ENCODE measurements around the gene LRATD1. TPM values are rescaled to one million over a fixed set of nuclear protein-coding genes. Genes with fewer than 3 reads are reported as not detected.
"Not testable (repeated sequence)": the region's sequence is repeated elsewhere in the genome, so short reads cannot be mapped to it uniquely, and the experiment has no call there.

LRATD1 gene
- total RNA-seq, 2 donors from 2014 or later: 5.7 to 14.5 TPM

DNA sequence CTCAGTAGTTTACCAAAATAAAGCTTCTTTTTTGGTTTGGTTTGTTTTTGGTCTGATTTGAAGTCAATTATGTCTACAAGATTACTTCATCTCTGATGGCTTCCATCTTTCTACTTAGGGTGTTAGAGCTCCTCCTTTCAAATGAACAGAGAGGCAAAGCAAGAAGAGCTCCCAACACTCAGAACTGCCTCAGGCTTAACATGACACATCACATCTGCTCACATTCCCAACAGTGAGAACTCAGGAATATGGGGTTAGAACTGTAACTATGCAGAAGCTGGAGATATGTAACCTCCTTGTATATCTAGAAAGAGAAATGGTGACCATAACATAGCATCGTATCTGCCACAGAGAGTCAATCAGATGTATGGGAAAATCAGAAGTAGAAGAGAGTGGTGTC, 11.4 kb upstream of the LRATD1 start:
- ATAC-seq (peak; percentile 38), DNase-seq (no peak)
- intact Hi-C loops (cut with DNase I): no loop called here
- Histone ChIP-seq H3K36me3 (replicated peaks in 1 of 2; ENCODE audit: insufficient read depth in 1 of 2, low read depth in 2 of 2) (no peaks in the 10 kb centered on the region), H3K4me1 (no peaks in the 10 kb centered on the region), H3K4me3 (no peak overlapping the region), H3K9me3 (no peaks in the 10 kb centered on the region), H3K27me3 (no peaks in the 10 kb centered on the region), H3K27ac (no peak overlapping the region)
- whole genome bisulfite sequencing, 2 donors: 21 to 41% methylated on average over 1 of the region's 1 CpG
- no peak for TF ChIP-seq POLR2A (IDR thresholded peaks at IDR 0.05)
- TF ChIP-seq, protein P1, sequence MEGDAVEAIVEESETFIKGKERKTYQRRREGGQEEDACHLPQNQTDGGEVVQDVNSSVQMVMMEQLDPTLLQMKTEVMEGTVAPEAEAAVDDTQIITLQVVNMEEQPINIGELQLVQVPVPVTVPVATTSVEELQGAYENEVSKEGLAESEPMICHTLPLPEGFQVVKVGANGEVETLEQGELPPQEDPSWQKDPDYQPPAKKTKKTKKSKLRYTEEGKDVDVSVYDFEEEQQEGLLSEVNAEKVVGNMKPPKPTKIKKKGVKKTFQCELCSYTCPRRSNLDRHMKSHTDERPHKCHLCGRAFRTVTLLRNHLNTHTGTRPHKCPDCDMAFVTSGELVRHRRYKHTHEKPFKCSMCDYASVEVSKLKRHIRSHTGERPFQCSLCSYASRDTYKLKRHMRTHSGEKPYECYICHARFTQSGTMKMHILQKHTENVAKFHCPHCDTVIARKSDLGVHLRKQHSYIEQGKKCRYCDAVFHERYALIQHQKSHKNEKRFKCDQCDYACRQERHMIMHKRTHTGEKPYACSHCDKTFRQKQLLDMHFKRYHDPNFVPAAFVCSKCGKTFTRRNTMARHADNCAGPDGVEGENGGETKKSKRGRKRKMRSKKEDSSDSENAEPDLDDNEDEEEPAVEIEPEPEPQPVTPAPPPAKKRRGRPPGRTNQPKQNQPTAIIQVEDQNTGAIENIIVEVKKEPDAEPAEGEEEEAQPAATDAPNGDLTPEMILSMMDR (IDR thresholded peaks at IDR 0.05): no peak

DNA sequence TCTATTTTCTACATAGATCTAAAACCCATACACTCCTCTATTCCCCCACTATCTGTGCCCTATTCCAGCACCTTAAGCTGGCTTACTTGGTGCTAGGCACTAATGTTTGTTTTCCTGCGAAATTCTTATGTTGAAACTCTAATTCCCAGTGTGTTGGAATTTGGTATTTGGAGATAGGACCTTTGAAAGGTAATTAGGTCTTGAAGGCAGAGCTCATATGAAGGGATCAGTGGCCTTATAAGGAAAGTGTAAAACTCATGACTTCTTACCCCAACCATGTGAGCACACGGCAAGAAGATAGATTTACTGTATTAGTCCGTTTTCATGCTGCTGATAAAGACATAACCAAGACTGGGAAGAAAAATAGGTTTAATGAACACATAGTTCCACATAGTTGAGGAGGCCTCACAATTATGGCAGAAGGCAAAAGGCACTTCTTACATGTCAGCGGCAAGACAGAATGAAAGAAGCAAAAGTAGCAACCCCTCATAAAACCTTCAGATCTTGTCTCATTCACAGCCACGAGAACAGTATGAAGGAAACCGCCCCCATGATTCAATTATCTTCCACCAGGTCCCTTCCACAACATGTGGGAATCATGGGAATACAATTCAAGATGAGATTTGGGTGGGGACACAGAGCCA, 10.5 kb upstream of the LRATD1 start:
- DNase-seq: no peak
- WGBS, 2 donors: 84 to 88% methylated on average over 6 of the region's 6 CpGs
- Histone ChIP-seq H3K4me3 (no peak overlapping the region), H3K27ac (no peak overlapping the region), H3K36me3 (replicated peaks in 1 of 2; ENCODE audit: insufficient read depth in 1 of 2, low read depth in 2 of 2) (no peaks in the 10 kb centered on the region), H3K9me3 (no peaks in the 10 kb centered on the region), H3K4me1 (no peaks in the 10 kb centered on the region), H3K27me3 (no peaks in the 10 kb centered on the region)
- ATAC-seq: no peak
- intact Hi-C loops (cut with DNase I): no loop called here
- TF ChIP-seq POLR2A (IDR thresholded peaks at IDR 0.05): no peak
- TF ChIP-seq, protein P1 (IDR thresholded peaks at IDR 0.05): no peak

DNA sequence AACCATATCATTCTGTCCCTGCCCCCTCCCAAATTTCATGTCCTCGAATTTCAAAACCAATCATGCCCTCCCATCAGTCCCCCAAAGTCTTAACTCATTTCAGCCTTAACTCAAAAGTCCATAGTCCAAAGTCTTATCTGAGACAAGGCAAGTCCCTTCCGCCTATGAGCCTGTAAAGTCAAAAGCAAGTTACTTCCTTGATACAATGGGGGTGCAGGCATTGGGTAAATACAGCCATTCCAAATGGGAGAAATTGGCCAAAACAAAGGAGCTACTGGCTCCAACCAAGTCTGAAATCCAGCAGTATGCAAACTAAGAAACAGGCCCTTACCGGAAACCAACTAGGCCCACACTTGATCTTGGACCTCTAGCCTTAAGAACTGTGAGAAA, 10.0 kb upstream of the LRATD1 start:
- H3K27me3 ChIP-seq; H3K36me3 ChIP-seq (replicated peaks in 1 of 2; ENCODE audit: insufficient read depth in 1 of 2, low read depth in 2 of 2); intact Hi-C loops (cut with DNase I); ATAC-seq; H3K9me3 ChIP-seq; DNase-seq; H3K4me1 ChIP-seq; H3K27ac ChIP-seq; H3K4me3 ChIP-seq: not testable (repeated sequence)
- 85 to 88% methylated on average over 3 of the region's 3 CpGs for WGBS, 2 donors

DNA sequence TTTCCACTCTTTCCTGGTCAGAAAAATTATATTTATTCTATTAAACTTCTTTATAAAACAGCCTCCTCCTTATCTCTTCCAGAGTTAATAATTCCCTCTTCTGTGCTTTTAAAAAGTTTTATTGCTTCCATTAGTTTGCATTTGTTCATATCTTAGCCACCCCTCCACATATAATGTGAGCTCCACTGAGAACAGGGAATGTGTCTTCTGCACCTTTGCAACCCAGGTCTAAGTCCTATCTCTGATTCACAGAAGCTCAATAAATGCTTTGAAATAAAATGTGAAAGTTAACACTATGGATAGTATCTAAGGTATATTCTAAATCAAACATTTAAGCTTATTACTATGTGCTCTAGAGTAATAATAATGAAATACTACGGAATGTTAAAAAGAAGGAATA, 9.3 kb upstream of the LRATD1 start:
- ATAC-seq (no peak), DNase-seq (no peak)
- H3K27me3 ChIP-seq: no peaks in the 10 kb centered on the region
- WGBS, 2 donors: 91 to 97% methylated on average over 1 of the region's 1 CpG
- H3K36me3 ChIP-seq (replicated peaks in 1 of 2; ENCODE audit: insufficient read depth in 1 of 2, low read depth in 2 of 2): no peaks in the 10 kb centered on the region
- no peak overlapping the region for H3K4me3 ChIP-seq
- H3K4me1 ChIP-seq: no peaks in the 10 kb centered on the region
- no peak for TF ChIP-seq POLR2A (IDR thresholded peaks at IDR 0.05)
- TF ChIP-seq, protein P1 (IDR thresholded peaks at IDR 0.05): no peak
- H3K27ac ChIP-seq: no peak overlapping the region
- intact Hi-C loops (cut with DNase I): no loop called here
- H3K9me3 ChIP-seq: no peaks in the 10 kb centered on the region

DNA sequence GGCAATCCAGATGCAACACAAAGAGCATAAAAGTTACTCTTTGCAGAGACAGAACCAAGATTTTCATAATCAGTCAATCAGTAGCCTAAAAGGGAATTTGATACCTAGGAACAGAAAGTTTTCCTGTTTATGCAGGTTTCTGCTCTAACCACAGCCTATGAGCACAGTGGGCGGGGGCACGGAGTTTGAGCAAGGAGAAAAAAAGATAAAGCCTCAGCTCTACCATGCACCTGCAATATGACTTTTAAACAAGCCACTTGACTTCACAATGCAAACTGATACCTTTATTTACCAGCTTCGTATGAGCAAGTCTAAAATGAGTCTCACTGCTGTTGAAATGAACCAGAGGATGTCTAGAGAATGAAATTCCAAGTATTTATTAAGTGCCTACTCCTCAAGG, 5.6 kb upstream of the LRATD1 start:
- Histone ChIP-seq H3K9me3 (no peaks in the 10 kb centered on the region), H3K27me3 (no peaks in the 10 kb centered on the region), H3K27ac (no peak overlapping the region), H3K36me3 (replicated peaks in 1 of 2; ENCODE audit: insufficient read depth in 1 of 2, low read depth in 2 of 2) (no peaks in the 10 kb centered on the region), H3K4me3 (no peak overlapping the region), H3K4me1 (peaks cover 5% of the 10 kb centered on the region)
- intact Hi-C loops (cut with DNase I): no loop called here
- 26 to 36% methylated on average over 3 of the region's 3 CpGs for WGBS, 2 donors
- ATAC-seq: no peak
- TF ChIP-seq POLR2A (IDR thresholded peaks at IDR 0.05): no peak
- peak in 1 of 4 donors; percentile 38 for DNase-seq

DNA sequence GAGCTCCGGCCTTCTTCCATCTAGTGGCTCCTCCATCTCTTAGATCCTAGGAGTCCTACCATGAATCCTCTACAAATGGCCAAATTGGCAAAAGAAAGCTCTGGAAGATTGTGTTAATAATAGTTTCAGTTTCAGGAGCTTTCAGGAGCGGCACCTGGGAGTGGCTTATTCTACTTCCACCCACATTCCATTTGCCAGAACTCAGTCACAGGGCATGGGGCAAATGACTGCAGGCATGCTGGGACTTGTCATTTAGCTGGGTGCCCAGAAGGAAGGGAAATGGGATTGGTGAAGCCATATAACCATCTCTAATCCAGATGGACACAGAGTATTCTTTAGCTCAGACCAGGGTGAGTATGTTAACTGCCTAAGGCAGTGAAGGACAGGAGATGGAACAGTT, 3.6 kb upstream of the LRATD1 start:
- peak in 3 of 4 donors; percentile 8 to 13 (median 10) for DNase-seq
- no peak overlapping the region for H3K4me3 ChIP-seq
- no peak overlapping the region for H3K27ac ChIP-seq
- TF ChIP-seq, protein P1 (IDR thresholded peaks at IDR 0.05): no peak
- TF ChIP-seq POLR2A (IDR thresholded peaks at IDR 0.05): no peak
- intact Hi-C loops (cut with DNase I): no loop called here
- peaks cover 20% of the 10 kb centered on the region for H3K4me1 ChIP-seq
- ATAC-seq: no peak
- no peaks in the 10 kb centered on the region for H3K27me3 ChIP-seq
- WGBS, 2 donors: 70 to 84% methylated on average over 2 of the region's 2 CpGs
- no peaks in the 10 kb centered on the region for H3K36me3 ChIP-seq (replicated peaks in 1 of 2; ENCODE audit: insufficient read depth in 1 of 2, low read depth in 2 of 2)
- H3K9me3 ChIP-seq: no peaks in the 10 kb centered on the region

Measured in body of pancreas (tissue), 4 donors.